Tibial nerve (tissue), 4 donors: ENCODE measurements around the gene PDZRN3. TPM values are rescaled to one million over a fixed set of nuclear protein-coding genes. Genes with fewer than 3 reads are reported as not detected.

Experiments
- DNase-seq, 2 donors: peaks; one replicate each; pipeline ENCODE4 v3.0.0-alpha.2; 2019; ENCODE audit warnings: low spot score in 2 of 2
- H3K27ac ChIP-seq, 4 donors: fragments of 200-600 bp; sonication (generic) in 3 of 4; one replicate each; pipeline ENCODE4 v1.5.1; 2017 to 2019; ENCODE audit warnings: mild to moderate bottlenecking in 1 of 4
- H3K27me3 ChIP-seq, 2 donors: fragments of 200-600 bp; sonication (generic) in 1 of 2; one replicate each; pipeline versions ENCODE4 v1.5.1 to v1.6.0; 2017 to 2019
- H3K36me3 ChIP-seq, 3 donors: fragments of 200-600 bp; sonication (generic); one replicate each; pipeline ENCODE4 v1.5.1; 2018 to 2019
- H3K4me1 ChIP-seq, 4 donors: fragments of 200-600 bp; sonication (generic) in 3 of 4; one replicate each; pipeline ENCODE4 v1.5.1; 2017 to 2019
- H3K4me3 ChIP-seq, 4 donors: fragments of 200-600 bp; sonication (generic) in 3 of 4; one replicate each; pipeline ENCODE4 v1.5.1; 2017 to 2019; ENCODE audit warnings: mild to moderate bottlenecking in 1 of 4, moderate library complexity in 1 of 4
- H3K9me3 ChIP-seq, 4 donors: fragments of 200-600 bp; sonication (generic) in 3 of 4; one replicate each; pipeline ENCODE4 v1.5.1; 2017 to 2019
- EP300 ChIP-seq, 2 donors: sonication (generic); formaldehyde crosslinking; IDR thresholded peaks; one replicate each; pipeline ENCODE4 v1.6.1; 2017; ENCODE audit warnings: antibody characterized with exemption in 2 of 2, mild to moderate bottlenecking in 1 of 2
- POLR2A ChIP-seq, 2 donors: fragments of 450-650 bp; IDR thresholded peaks; one replicate each; pipeline ENCODE4 v1.6.1; 2017; ENCODE audit warnings: antibody characterized with exemption in 2 of 2, mild to moderate bottlenecking in 2 of 2, moderate library complexity in 2 of 2
- WGBS, 2 donors: methylation state at CpG; one replicate each; pipeline ENCODE4 v1.1.5; 2018; 5-methylcytosine and 5-hydroxymethylcytosine counted together
- total RNA-seq, 4 donors: library from RNA; depleted of rRNA; stranded (reverse); fragments of >200 nt; gene quantifications; one replicate each; pipeline ENCODE4 v1.1.0, GENCODE V29; 2016
- TF ChIP-seq, protein P1 (sequence below), 5 experiments: fragments of 200-600 bp in 3 of 5; fragments of 450-650 bp in 2 of 5; sonication (generic) in 3 of 5; IDR thresholded peaks; one replicate each; pipeline ENCODE4 v1.5.1; 2016 to 2019; ENCODE audit warnings: antibody characterized with exemption in 5 of 5, mild to moderate bottlenecking in 3 of 5, moderate library complexity in 2 of 5

The PDZRN3 gene
- total RNA-seq, 4 donors from 2014 or later: 48.3 to 87.2 (median 64.3) TPM

GRCh38 chr3:73502609-73503583, 121.8 kb downstream of the PDZRN3 start:
- no peak overlapping the region for H3K4me3 ChIP-seq
- 25 to 27% methylated on average over 6 of the region's 6 CpGs for WGBS, 2 donors
- H3K27ac ChIP-seq: peak overlapping the region in 2 of 4 donors; percentile 23 to 24
- H3K36me3 ChIP-seq: no peaks in the 10 kb centered on the region
- H3K27me3 ChIP-seq: no peaks in the 10 kb centered on the region
- no peaks in the 10 kb centered on the region for H3K9me3 ChIP-seq
- peaks cover 0 to 13% (median 6%) of the 10 kb centered on the region in 4 donors for H3K4me1 ChIP-seq
- DNase-seq: peak in 1 of 2 donors; percentile 42
- no peak for TF ChIP-seq EP300 (IDR thresholded peaks at IDR 0.05)
- TF ChIP-seq POLR2A (IDR thresholded peaks at IDR 0.05): no peak
- TF ChIP-seq, protein P1, sequence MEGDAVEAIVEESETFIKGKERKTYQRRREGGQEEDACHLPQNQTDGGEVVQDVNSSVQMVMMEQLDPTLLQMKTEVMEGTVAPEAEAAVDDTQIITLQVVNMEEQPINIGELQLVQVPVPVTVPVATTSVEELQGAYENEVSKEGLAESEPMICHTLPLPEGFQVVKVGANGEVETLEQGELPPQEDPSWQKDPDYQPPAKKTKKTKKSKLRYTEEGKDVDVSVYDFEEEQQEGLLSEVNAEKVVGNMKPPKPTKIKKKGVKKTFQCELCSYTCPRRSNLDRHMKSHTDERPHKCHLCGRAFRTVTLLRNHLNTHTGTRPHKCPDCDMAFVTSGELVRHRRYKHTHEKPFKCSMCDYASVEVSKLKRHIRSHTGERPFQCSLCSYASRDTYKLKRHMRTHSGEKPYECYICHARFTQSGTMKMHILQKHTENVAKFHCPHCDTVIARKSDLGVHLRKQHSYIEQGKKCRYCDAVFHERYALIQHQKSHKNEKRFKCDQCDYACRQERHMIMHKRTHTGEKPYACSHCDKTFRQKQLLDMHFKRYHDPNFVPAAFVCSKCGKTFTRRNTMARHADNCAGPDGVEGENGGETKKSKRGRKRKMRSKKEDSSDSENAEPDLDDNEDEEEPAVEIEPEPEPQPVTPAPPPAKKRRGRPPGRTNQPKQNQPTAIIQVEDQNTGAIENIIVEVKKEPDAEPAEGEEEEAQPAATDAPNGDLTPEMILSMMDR (IDR thresholded peaks at IDR 0.05): peak; percentile 63 to 88 (median 79)

GRCh38 chr3:73500321-73500720, 124.4 kb downstream of the PDZRN3 start:
- DNase-seq: no peak
- WGBS, 2 donors: 95 to 96% methylated on average over 1 of the region's 1 CpG
- TF ChIP-seq, protein P1 (IDR thresholded peaks at IDR 0.05): no peak
- TF ChIP-seq EP300 (IDR thresholded peaks at IDR 0.05): no peak
- TF ChIP-seq POLR2A (IDR thresholded peaks at IDR 0.05): no peak
- Histone ChIP-seq H3K9me3 (no peaks in the 10 kb centered on the region), H3K4me1 (peaks cover 0 to 14% (median 7%) of the 10 kb centered on the region in 4 donors), H3K36me3 (no peaks in the 10 kb centered on the region), H3K27ac (peak overlapping the region in 1 of 4 donors; percentile 24), H3K27me3 (no peaks in the 10 kb centered on the region), H3K4me3 (no peak overlapping the region)

- H3K4me3 ChIP-seq: no peak overlapping the region
- no peaks in the 10 kb centered on the region for H3K27me3 ChIP-seq
- H3K9me3 ChIP-seq: no peaks in the 10 kb centered on the region
- H3K27ac ChIP-seq: no peak overlapping the region
- no peaks in the 10 kb centered on the region for H3K36me3 ChIP-seq
- WGBS, 2 donors: 91 to 94% methylated on average over 3 of the region's 3 CpGs
- DNase-seq: no peak
- peaks cover 0 to 19% (median 7%) of the 10 kb centered on the region in 4 donors for H3K4me1 ChIP-seq
- TF ChIP-seq EP300 (IDR thresholded peaks at IDR 0.05): no peak
- no peak for TF ChIP-seq POLR2A (IDR thresholded peaks at IDR 0.05)
- TF ChIP-seq, protein P1 (IDR thresholded peaks at IDR 0.05): no peak
Measured at GRCh38 chr3:73499787-73500186, 125.0 kb downstream of the PDZRN3 start.

DNA sequence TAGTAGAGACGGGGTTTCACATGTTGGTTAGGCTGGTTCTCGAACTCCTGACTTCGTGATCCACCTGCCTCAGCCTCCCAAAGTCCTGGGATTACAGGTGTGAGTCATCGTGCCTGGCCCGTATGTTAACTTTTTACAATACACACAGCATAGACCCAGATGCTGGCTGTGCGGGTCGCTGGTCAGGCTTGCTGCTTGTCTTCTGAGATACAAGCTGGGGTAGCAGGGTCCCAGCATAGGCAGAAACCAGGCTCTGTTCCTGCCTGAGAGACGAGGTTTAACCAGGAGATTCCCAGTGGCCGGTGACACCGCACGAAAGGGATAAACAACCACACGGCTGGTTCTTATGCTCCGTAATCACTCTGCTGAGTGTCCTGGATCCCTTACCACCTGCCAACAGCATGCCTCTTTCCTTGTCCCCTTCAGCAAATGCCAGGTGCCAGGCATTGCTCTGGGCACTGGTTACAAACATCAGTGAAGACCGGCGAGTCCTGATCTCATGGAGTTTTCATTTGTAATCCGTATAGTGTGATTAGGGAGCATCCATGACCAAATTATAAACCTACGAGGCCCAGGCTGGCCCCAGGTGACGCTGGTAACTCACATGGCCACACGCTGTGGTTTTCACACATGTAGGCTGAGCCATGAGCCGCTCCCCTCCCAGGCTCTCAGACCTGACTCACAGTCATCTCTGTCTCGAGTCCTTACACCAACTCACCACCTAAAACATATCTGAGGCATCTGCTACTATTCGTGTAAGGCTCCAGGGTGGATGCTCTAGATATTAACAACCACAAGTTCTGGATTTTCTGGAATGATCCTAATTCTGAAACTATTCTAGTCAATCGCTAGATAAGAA, 125.7 kb downstream of the PDZRN3 start:
- WGBS, 2 donors: 86 to 90% methylated on average over 23 of the region's 23 CpGs

More for the DNA sequence above, 125.7 kb downstream of the PDZRN3 start:
- H3K36me3 ChIP-seq: no peaks in the 10 kb centered on the region
- DNase-seq: no peak
- no peak overlapping the region for H3K4me3 ChIP-seq
- H3K4me1 ChIP-seq: peaks cover 0 to 26% (median 8%) of the 10 kb centered on the region in 4 donors
- no peak for TF ChIP-seq POLR2A (IDR thresholded peaks at IDR 0.05)
- TF ChIP-seq, protein P1 (IDR thresholded peaks at IDR 0.05): no peak
- TF ChIP-seq EP300 (IDR thresholded peaks at IDR 0.05): no peak
- no peaks in the 10 kb centered on the region for H3K27me3 ChIP-seq
- no peaks in the 10 kb centered on the region for H3K9me3 ChIP-seq
- H3K27ac ChIP-seq: no peak overlapping the region
